HG03571 (cell line): Measurements from ENCODE around the gene KRCC1.
"Not testable (repeated sequence)": the region's sequence is repeated elsewhere in the genome, so short reads cannot be mapped to it uniquely, and the experiment has no call there.

ENCODE experiments used
- ATAC-seq: cut with Tn5 transposase; IDR thresholded peaks from one replicate; pipeline ENCODE4 v1.9.1; 2021; ENCODE audit not compliant: unreplicated experiment

KRCC1 gene

GRCh38 chr2:88077080-88077479 lies 21.5 kb upstream of the KRCC1 start:
- ATAC-seq = no peak

GRCh38 chr2:88074854-88075292 lies 19.3 kb upstream of the KRCC1 start:
- ATAC-seq = no peak

DNA sequence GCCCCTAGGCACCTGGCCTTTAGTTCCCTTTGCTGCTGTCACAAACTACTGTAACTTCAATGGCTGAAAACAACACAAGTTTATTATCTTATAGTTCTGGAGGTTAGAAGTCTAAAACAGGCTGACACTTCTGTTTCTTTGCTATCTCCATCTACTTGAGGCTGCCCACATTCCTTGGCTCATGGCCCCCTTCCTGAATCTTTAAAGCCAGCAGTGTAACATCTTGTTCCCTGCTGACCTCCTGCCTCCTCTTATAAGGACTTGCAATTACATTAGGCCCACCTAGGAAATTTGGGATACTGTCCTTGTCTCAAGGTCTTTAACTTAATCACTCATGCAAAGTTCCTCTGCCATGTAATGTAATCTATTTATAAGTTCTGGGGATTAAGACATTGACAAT lies 18.6 kb upstream of the KRCC1 start:
- no peak for ATAC-seq

GRCh38 chr2:88071365-88071764 lies 15.8 kb upstream of the KRCC1 start:
- no peak for ATAC-seq

DNA sequence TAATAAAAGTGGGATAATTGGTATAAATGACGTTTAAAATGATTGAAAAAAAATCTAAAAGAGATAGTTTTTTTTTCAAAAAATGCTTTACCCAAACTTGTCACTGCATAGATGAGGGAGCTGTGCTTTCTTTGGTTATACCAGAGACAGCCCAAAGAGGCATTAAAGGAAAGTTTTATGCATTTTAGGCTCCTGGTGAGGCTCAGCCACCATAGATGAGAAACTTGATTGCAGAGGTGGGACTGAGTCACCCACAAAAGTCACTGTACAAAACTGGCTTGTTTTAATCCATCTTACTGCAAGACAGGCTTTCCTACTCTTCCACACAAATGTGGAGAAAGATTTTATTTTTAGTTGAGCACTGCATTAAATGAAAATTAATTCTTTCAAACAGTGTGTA lies 14.5 kb upstream of the KRCC1 start:
- ATAC-seq = no peak

DNA sequence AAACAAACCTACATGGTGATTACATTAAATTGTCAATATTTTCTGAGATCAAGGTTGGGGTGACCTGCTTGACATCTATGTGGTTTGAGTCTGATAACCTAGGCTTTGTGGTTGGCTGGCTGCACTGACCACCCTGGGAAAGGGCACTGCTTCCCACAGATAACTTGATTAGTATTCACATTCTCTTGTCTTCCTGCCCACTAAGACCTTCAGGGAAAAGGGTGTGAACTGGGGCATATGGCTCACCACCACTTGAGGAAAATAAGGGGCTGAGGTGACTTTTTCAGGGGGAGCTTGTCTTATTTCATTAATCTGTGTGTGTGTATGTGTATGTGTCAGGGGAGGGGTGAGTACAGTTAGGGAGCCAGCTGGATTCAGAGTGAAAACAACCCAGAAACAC lies 13.5 kb upstream of the KRCC1 start:
- ATAC-seq = no peak

DNA sequence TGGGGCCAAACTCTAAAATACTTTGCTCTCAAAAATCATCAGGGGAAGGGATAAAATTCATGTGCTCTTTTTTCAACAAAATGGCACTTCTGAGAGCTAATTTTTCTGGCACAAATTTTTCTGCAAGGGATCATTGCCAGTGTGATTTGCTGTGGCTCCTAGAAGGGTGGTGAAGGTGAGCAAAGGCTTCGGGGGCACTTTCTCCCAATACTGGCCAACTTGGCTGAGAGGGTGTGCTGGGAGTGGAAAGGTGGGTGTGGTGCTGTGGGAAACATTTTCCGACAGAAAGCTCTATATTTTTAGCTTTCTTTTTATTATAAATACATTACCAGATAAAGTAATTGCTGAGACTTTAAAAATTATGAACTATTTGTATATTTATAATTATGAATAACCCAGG lies 12.5 kb upstream of the KRCC1 start:
- ATAC-seq = no peak

- no peak for ATAC-seq
These were observed 12.0 kb upstream of the KRCC1 start, which contains the start of gene SMYD1 for GRCh38 chr2:88067598-88067997. Gene SMYD1, plus strand, starts transcription at chr2:88067825. Its CDS starts 40 bp downstream, at chr2:88067865.

DNA sequence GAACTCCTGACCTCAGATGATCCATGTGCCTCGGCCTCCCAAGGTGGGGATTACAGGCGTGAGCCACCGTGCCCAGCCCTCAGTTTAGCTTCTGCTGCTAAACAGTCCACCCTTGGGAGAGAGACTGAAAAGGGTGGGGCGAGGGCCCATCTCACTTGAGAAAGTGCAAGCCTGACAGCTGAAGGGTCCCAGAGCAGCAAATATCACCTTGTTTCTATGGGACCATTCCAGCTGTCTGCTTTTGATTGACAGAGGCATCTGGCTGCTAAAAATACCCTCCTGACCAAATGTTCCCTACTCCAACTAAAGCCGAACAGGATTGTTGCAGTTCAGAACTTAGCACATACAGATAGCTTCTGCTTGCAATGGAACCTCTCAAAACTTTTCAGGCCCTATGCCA lies 11.6 kb upstream of the KRCC1 start:
- ATAC-seq = no peak

- no peak for ATAC-seq
These were observed 11.0 kb upstream of the KRCC1 start for GRCh38 chr2:88066543-88066942.

DNA sequence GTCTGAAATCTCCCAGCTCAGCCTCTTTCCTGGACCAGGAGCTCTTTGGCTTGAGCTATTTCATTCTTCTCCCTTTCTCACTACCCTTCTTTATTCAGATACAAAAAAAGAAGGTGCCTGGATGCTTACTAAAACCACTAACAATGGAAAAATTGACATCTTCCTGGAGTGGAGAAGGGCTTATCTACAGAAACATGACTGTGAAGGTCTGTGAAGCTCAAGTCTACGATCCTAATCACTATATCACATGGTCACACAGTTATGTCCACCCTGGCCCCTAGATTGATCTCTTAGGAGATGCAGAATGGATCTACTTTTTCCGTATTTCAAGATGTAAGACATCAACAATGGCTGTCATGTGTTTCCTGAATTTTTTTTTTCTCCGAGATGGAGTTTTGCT lies 5.7 kb upstream of the KRCC1 start:
- no peak for ATAC-seq

- ATAC-seq = no peak
These were observed 5.3 kb upstream of the KRCC1 start for GRCh38 chr2:88060907-88061275.

DNA sequence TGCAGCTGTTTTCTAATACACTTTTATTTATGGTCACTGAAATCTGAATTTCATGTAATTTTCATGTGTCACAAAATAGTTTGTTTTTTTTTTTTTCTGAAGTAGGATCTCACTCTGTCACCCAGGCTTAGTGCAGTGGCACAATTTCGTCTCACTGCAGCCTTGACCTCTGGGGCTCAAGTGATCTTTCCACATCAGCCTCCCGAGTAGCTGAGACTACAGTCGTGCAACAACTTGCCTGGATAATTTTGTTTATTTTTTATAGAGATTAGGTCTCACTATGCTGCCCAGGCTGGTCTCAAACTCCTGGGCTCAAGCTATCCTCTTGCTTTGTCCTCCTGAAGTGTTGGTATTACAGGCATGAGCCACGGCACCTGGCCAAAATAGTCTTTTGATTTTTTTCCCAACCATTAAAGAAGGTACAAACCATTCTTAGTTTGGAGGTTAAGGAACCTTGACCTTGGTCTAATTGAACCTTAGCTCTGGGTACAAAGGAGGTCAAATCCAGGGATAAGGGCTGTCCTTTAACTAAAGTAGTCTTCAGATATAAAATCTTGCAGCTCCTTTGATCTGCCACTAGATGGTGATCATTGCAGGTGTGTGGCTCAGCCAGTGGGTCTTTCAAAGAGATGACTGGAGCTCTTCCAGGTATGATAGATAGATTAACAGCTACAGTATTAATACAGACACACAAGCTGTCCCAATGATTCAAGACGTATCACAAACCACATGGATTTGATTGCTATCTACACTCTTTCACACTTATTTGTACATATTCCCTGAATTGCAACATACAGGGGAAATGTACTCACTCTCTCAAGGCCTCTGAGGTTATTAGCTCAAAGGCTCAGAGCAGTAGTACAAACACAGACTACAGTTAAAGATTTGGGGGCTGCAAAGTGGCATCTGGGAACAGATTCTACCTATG lies 4.7 kb upstream of the KRCC1 start:
- no peak for ATAC-seq

- no peak for ATAC-seq
These were observed 2.6 kb upstream of the KRCC1 start for GRCh38 chr2:88058191-88058590.

DNA sequence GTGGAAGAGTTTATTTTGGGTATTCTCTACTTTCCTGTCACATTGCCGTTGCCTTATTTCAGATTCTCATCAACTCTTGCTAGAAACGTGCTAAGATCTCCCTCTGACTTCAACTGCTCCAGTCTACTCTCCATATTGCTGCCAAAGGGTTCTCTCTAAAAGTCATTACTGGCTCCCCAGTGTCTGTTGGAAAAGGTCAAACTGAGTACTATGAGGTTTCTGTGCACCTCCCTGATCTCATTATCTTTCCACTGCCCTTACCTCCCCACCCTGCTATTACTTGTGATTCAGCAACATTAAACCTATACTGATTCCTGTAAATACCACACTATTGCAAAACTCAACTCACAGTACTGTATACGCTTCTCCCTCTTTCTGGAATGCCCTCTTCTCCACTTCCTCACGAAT lies 1.9 kb upstream of the KRCC1 start:
- ATAC-seq = no peak

GRCh38 chr2:88054782-88055370 lies 707 bp downstream of the KRCC1 start:
- ATAC-seq = no peak

GRCh38 chr2:88053934-88054781 lies 1.4 kb downstream of the KRCC1 start:
- no peak for ATAC-seq

DNA sequence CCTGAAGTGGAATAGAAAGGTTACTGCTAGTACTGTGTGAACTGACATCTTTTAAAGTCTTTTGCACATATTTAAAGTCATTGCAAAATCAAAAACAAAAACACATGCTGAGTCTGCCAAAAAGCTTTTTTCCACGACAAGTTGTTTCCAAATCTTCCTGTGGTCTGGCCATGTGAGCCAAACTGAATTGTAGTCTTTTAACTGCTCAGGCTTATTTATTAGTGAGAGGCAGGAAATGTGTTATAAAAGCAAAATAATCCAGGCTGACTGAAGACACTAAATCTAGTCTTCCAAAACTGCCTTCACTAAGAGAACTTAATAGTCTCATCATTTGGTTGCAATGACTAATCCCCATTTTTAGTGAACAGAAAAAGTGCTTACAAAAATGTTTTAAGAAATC lies 2.3 kb downstream of the KRCC1 start:
- no peak for ATAC-seq

- ATAC-seq = no peak
These were observed 3.8 kb downstream of the KRCC1 start for GRCh38 chr2:88051792-88052191.

DNA sequence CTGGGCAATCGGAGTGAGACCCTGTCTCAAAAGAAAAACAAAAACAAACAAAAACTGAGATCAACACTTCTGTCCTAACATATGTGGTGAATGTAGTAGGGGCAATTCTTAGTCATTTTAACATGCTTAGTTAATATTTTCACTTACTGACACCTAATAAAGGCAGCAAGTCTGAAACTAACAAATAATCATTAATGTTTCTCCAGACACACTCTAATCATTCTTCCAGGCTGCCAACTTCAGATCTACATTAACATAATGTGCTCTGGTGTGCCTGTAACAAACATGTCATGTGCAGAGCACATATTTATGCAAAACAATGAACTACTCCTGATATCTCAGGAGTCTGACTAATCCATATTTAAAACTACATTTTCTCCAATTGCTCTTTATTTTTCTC lies 6.0 kb downstream of the KRCC1 start:
- no peak for ATAC-seq

DNA sequence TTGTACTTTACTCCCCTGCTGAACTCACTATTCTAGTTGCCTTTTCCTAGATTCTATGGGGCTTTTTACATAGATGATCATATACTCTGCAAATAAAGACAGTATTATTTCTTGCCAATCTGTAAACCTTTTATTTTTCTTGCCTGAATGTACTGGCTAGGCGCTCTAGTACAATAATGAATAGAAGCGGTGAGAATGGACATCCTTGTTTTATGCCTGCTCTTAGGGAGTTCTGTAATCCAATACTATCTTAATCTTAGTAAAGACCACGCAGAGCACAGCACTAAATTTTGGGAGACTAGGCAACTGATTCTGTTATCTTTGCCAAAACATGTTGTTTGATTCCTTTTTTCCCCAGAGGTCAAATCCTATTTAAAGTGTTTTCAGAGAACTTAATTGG lies 7.0 kb downstream of the KRCC1 start:
- no peak for ATAC-seq

- ATAC-seq = not testable (repeated sequence)
These were observed 10.0 kb downstream of the KRCC1 start for GRCh38 chr2:88045561-88045960.
